WTC11 (cell line): Measurements from ENCODE around the gene SREBF1. TPM values are rescaled to one million over a fixed set of nuclear protein-coding genes. Genes with fewer than 3 reads are reported as not detected.

Source experiments
- ATAC-seq: fragments of 200-7000 bp; cut with Tn5 transposase; 2 replicates; pipeline ENCODE4 v1.10.0; 2021; ENCODE audit warnings: mild to moderate bottlenecking, moderate library complexity
- CTCF ChIA-PET: fragments of 300-600 bp; sonication (Branson Sonifier 250); formaldehyde crosslinking; loops from one replicate; lab custom pipeline; 2021; ENCODE audit warnings: antibody characterized with exemption; lab: Charles Lee
- POLR2A ChIA-PET: fragments of 350-600 bp; sonication (Branson Sonifier 250); formaldehyde crosslinking; loops from one replicate; lab custom pipeline; 2021; ENCODE audit warnings: antibody characterized with exemption; lab: Charles Lee
- DNase-seq: peaks from one replicate; pipeline ENCODE4 v3.0.0; 2021; ENCODE audit warnings: low spot score
- H3K27ac Mint-ChIP-seq: 2 replicates; pipeline ENCODE4 v1.8.0; 2021; ENCODE audit warnings: mixed read lengths
- H3K27me3 Mint-ChIP-seq: 2 replicates; pipeline ENCODE4 v1.8.0; 2021; ENCODE audit warnings: low read depth, mild to moderate bottlenecking, moderate library complexity, mixed read lengths
- H3K36me3 Mint-ChIP-seq: 2 replicates; pipeline ENCODE4 v1.8.0; 2021; ENCODE audit warnings: mixed read lengths
- H3K4me1 Mint-ChIP-seq: 2 replicates; pipeline ENCODE4 v1.8.0; 2022; ENCODE audit warnings: mixed read lengths
- H3K4me3 Mint-ChIP-seq: 2 replicates; pipeline ENCODE4 v1.8.0; 2021; ENCODE audit warnings: mild to moderate bottlenecking, moderate library complexity, mixed read lengths
- H3K9me3 Mint-ChIP-seq: 2 replicates; pipeline ENCODE4 v1.8.0; 2021; ENCODE audit warnings: mixed read lengths
- ATF3 ChIP-seq: sonication (generic); formaldehyde crosslinking; conservative IDR thresholded peaks from 2 replicates; pipeline ENCODE4 v1.8.1; 2022; ENCODE audit warnings: mild to moderate bottlenecking, missing genetic modification reagents
- E2F5 ChIP-seq: sonication (generic); formaldehyde crosslinking; IDR thresholded peaks from 2 replicates; pipeline ENCODE4 v1.8.1; 2022; ENCODE audit warnings: mild to moderate bottlenecking, moderate library complexity, missing genetic modification reagents
- ELF4 ChIP-seq: sonication (generic); formaldehyde crosslinking; IDR thresholded peaks from 2 replicates; pipeline ENCODE4 v1.8.1; 2022; ENCODE audit warnings: low read depth, mild to moderate bottlenecking, moderate library complexity, missing genetic modification reagents
- FOXJ3 ChIP-seq: sonication (generic); formaldehyde crosslinking; IDR thresholded peaks from 2 replicates; pipeline ENCODE4 v1.9.0; 2021; ENCODE audit warnings: missing genetic modification reagents, mild to moderate bottlenecking, borderline replicate concordance
- GABPB1 ChIP-seq: sonication (generic); formaldehyde crosslinking; IDR thresholded peaks from 2 replicates; pipeline ENCODE4 v1.8.1; 2023; ENCODE audit warnings: mild to moderate bottlenecking, missing genetic modification reagents
- IRF1 ChIP-seq: sonication (generic); formaldehyde crosslinking; IDR thresholded peaks from 2 replicates; pipeline ENCODE4 v1.8.0; 2023; ENCODE audit warnings: missing genetic modification reagents
- IRF2 ChIP-seq: sonication (generic); formaldehyde crosslinking; IDR thresholded peaks from 2 replicates; pipeline ENCODE4 v1.8.0; 2022; ENCODE audit warnings: low read depth, missing genetic modification reagents, borderline replicate concordance
- KAT7 ChIP-seq: sonication (generic); formaldehyde crosslinking; IDR thresholded peaks from 2 replicates; pipeline ENCODE4 v1.8.1; 2023; ENCODE audit warnings: missing genetic modification reagents, mild to moderate bottlenecking, borderline replicate concordance
- MLX ChIP-seq: sonication (generic); formaldehyde crosslinking; IDR thresholded peaks from 2 replicates; pipeline ENCODE4 v1.8.1; 2023; ENCODE audit warnings: mild to moderate bottlenecking, missing genetic modification reagents, moderate library complexity
- NFYB ChIP-seq: sonication (generic); formaldehyde crosslinking; conservative IDR thresholded peaks from 2 replicates; pipeline ENCODE4 v1.8.0; 2022; ENCODE audit warnings: low read depth, missing genetic modification reagents
- NR2C2 ChIP-seq: sonication (generic); formaldehyde crosslinking; IDR thresholded peaks from 2 replicates; pipeline ENCODE4 v1.8.0; 2022; ENCODE audit warnings: mild to moderate bottlenecking, missing genetic modification reagents
- NR3C1 ChIP-seq: sonication (generic); formaldehyde crosslinking; conservative IDR thresholded peaks from 2 replicates; pipeline ENCODE4 v1.8.1; 2023; ENCODE audit warnings: low read depth, mild to moderate bottlenecking, missing genetic modification reagents
- RORB ChIP-seq: fragments of 250-450 bp; sonication (Bioruptor Pico); IDR thresholded peaks from 2 replicates; pipeline ENCODE4 v1.9.0; 2021; ENCODE audit warnings: mild to moderate bottlenecking
- SMAD4 ChIP-seq: sonication (generic); formaldehyde crosslinking; IDR thresholded peaks from 2 replicates; pipeline ENCODE4 v1.8.0; 2022; ENCODE audit warnings: mild to moderate bottlenecking, missing genetic modification reagents
- STAT6 ChIP-seq: sonication (generic); formaldehyde crosslinking; conservative IDR thresholded peaks from 2 replicates; pipeline ENCODE4 v1.8.1; 2023; ENCODE audit warnings: mild to moderate bottlenecking, low read depth, missing genetic modification reagents, moderate library complexity
- USF2 ChIP-seq: sonication (generic); formaldehyde crosslinking; IDR thresholded peaks from 2 replicates; pipeline ENCODE4 v1.8.1; 2023; ENCODE audit warnings: mild to moderate bottlenecking, missing genetic modification reagents, moderate library complexity
- ZNF281 ChIP-seq: sonication (generic); formaldehyde crosslinking; IDR thresholded peaks from 2 replicates; pipeline ENCODE4 v1.8.0; 2023; ENCODE audit warnings: mild to moderate bottlenecking, missing genetic modification reagents
- total RNA-seq: library from RNA; stranded (reverse); gene quantifications from 3 replicates; pipeline ENCODE4 v1.2.3, GENCODE V29; 2021

SREBF1 gene
- total RNA-seq, 1 experiment from 2014 or later, result 93.7 TPM

GRCh38 chr17:17796787-17797061 lies 40.1 kb downstream of the SREBF1 start:
- peaks cover 33% of the 10 kb centered on the region for H3K4me1 Mint-ChIP-seq
- TF ChIP-seq IRF2 (CRISPR knock-in tag) (no peak), MLX (CRISPR knock-in tag) (no peak), FOXJ3 (CRISPR knock-in tag) (no peak), NR3C1 (CRISPR knock-in tag) (no peak), STAT6 (CRISPR knock-in tag) (no peak), NR2C2 (CRISPR knock-in tag) (no peak), GABPB1 (CRISPR knock-in tag) (no peak), KAT7 (CRISPR knock-in tag) (no peak), USF2 (CRISPR knock-in tag) (no peak), SMAD4 (CRISPR knock-in tag) (no peak), ZNF281 (CRISPR knock-in tag) (no peak), ELF4 (CRISPR knock-in tag) (no peak), ATF3 (CRISPR knock-in tag) (no peak), RORB (no peak), IRF1 (no peak), NFYB (CRISPR knock-in tag) (no peak), E2F5 (CRISPR knock-in tag) (no peak)
- TF ChIP-seq, all 79 proteins: peak for 0
- Mint-ChIP-seq H3K36me3 (no peaks in the 10 kb centered on the region), H3K27ac (no peak overlapping the region), H3K4me3 (no peak overlapping the region), H3K27me3 (peaks cover 22% of the 10 kb centered on the region), H3K9me3 (no peaks in the 10 kb centered on the region)
- DNase-seq (no peak), ATAC-seq (no peak)
- ChIA-PET CTCF (interaction anchor here (0.8 to 1.6 kb wide), 2 partner anchors 13 to 16 kb away, joined by 3 to 4 read pairs; no protein-coding TSS in a partner anchor), POLR2A (interaction anchor here (0.6 kb wide), 1 partner anchor 466 kb away, joined by 4 read pairs; no protein-coding TSS in a partner anchor)
